ENCODE results near the gene BMAL1.

Gene BMAL1

GRCh38 chr11:13229711-13230318 is 47.8 kb upstream of the BMAL1 start:
- Histone ChIP-seq H3K36me3 (ENCODE audit: insufficient read depth, low read length) (no peaks in the 10 kb centered on the region), H3K4me3 (ENCODE audit: low read depth in 1 of 2, low read length in 2 of 2) (no peak overlapping the region), H3K27ac (ENCODE audit: low read length) (no peak overlapping the region), H4K20me1 (ENCODE audit: insufficient read depth, low read length) (no peaks in the 10 kb centered on the region), H3K4me2 (ENCODE audit: insufficient read depth, low read length) (no peak overlapping the region), H3K79me2 (ENCODE audit: insufficient read depth, low read length) (no peaks in the 10 kb centered on the region), H3K9me3 (ENCODE audit: insufficient read depth, low read length, severe bottlenecking) (no peaks in the 10 kb centered on the region), H3K4me1 (ENCODE audit: insufficient read depth, low read length) (no peaks in the 10 kb centered on the region), H3K27me3 (ENCODE audit: insufficient read depth, low read length, poor library complexity) (peaks cover 20% of the 10 kb centered on the region), H3K9ac (ENCODE audit: low read depth, low read length) (no peak overlapping the region), H2AFZ (ENCODE audit: low read depth, low read length) (no peak overlapping the region)
- ATAC-seq (ENCODE audit: insufficient read depth, low read depth) = no peak
- no peak for DNase-seq
- no peak for TF ChIP-seq EZH2 (IDR thresholded peaks at IDR 0.05; ENCODE audit: borderline replicate concordance, low read depth, low read length, severe bottlenecking)
- TF ChIP-seq CTCF (IDR thresholded peaks at IDR 0.05; ENCODE audit: borderline replicate concordance, extremely low read depth, low read length, poor library complexity, severe bottlenecking) = no peak

- Histone ChIP-seq H3K27ac (ENCODE audit: low read length) (no peak overlapping the region), H3K27me3 (ENCODE audit: insufficient read depth, low read length, poor library complexity) (peaks cover 4% of the 10 kb centered on the region), H3K4me3 (ENCODE audit: low read depth in 1 of 2, low read length in 2 of 2) (no peak overlapping the region), H3K9ac (ENCODE audit: low read depth, low read length) (no peak overlapping the region), H3K79me2 (ENCODE audit: insufficient read depth, low read length) (no peaks in the 10 kb centered on the region), H3K36me3 (ENCODE audit: insufficient read depth, low read length) (no peaks in the 10 kb centered on the region), H2AFZ (ENCODE audit: low read depth, low read length) (no peak overlapping the region), H3K4me2 (ENCODE audit: insufficient read depth, low read length) (no peak overlapping the region), H3K9me3 (ENCODE audit: insufficient read depth, low read length, severe bottlenecking) (peaks cover 3% of the 10 kb centered on the region), H3K4me1 (ENCODE audit: insufficient read depth, low read length) (no peaks in the 10 kb centered on the region), H4K20me1 (ENCODE audit: insufficient read depth, low read length) (no peaks in the 10 kb centered on the region)
- no peak for DNase-seq
- TF ChIP-seq EZH2 (IDR thresholded peaks at IDR 0.05; ENCODE audit: borderline replicate concordance, low read depth, low read length, severe bottlenecking) (no peak), CTCF (IDR thresholded peaks at IDR 0.05; ENCODE audit: borderline replicate concordance, extremely low read depth, low read length, poor library complexity, severe bottlenecking) (no peak)
- no peak for ATAC-seq (ENCODE audit: insufficient read depth, low read depth)
Observed at GRCh38 chr11:13233173-13233745, 44.3 kb upstream of the BMAL1 start.

GRCh38 chr11:13235895-13236294 is 41.7 kb upstream of the BMAL1 start:
- Histone ChIP-seq H3K36me3 (ENCODE audit: insufficient read depth, low read length) (no peaks in the 10 kb centered on the region), H3K4me3 (ENCODE audit: low read depth in 1 of 2, low read length in 2 of 2) (no peak overlapping the region), H4K20me1 (ENCODE audit: insufficient read depth, low read length) (no peaks in the 10 kb centered on the region), H3K27ac (ENCODE audit: low read length) (no peak overlapping the region), H3K4me1 (ENCODE audit: insufficient read depth, low read length) (no peaks in the 10 kb centered on the region), H3K79me2 (ENCODE audit: insufficient read depth, low read length) (no peaks in the 10 kb centered on the region), H3K9ac (ENCODE audit: low read depth, low read length) (no peak overlapping the region), H3K27me3 (ENCODE audit: insufficient read depth, low read length, poor library complexity) (peaks cover 2% of the 10 kb centered on the region), H3K4me2 (ENCODE audit: insufficient read depth, low read length) (no peak overlapping the region), H2AFZ (ENCODE audit: low read depth, low read length) (no peak overlapping the region), H3K9me3 (ENCODE audit: insufficient read depth, low read length, severe bottlenecking) (peaks cover 3% of the 10 kb centered on the region)
- TF ChIP-seq EZH2 (IDR thresholded peaks at IDR 0.05; ENCODE audit: borderline replicate concordance, low read depth, low read length, severe bottlenecking) (no peak), CTCF (IDR thresholded peaks at IDR 0.05; ENCODE audit: borderline replicate concordance, extremely low read depth, low read length, poor library complexity, severe bottlenecking) (no peak)
- ATAC-seq (ENCODE audit: insufficient read depth, low read depth) (no peak), DNase-seq (no peak)

Data from DND-41 (cell line).